Urinary bladder (tissue), 4 donors: ENCODE data around the gene PRR7. TPM values are rescaled to one million over a fixed set of nuclear protein-coding genes. Genes with fewer than 3 reads are reported as not detected.

ENCODE experiments used
- DNase-seq: peaks from one replicate; pipeline ENCODE4 v3.0.0-alpha.2; 2015; ENCODE audit errors: extremely low spot score
- H3K27ac ChIP-seq: one replicate; pipeline ENCODE4 v1.5.1; 2013; ENCODE audit warnings: low read depth, mild to moderate bottlenecking, moderate library complexity
- H3K36me3 ChIP-seq: one replicate; pipeline ENCODE4 v1.6.1; 2013; ENCODE audit warnings: mild to moderate bottlenecking, moderate library complexity; ENCODE audit not compliant: insufficient read depth
- H3K4me1 ChIP-seq: one replicate; pipeline ENCODE4 v1.6.1; 2013; ENCODE audit warnings: mild to moderate bottlenecking, moderate library complexity; ENCODE audit not compliant: insufficient read depth
- H3K4me3 ChIP-seq: one replicate; pipeline ENCODE4 v1.5.1; 2013; ENCODE audit warnings: low read depth, low read length
- WGBS: extraction: QIAGEN DNeasy Blood & Tissue Kit; methylation state at CpG from one replicate; pipeline ENCODE4 v1.1.7; 2013; 5-methylcytosine and 5-hydroxymethylcytosine counted together
- polyA plus RNA-seq: library from polyadenylated mRNA; stranded (reverse); fragments of 200-250 nt; gene quantifications from one replicate; pipeline ENCODE4 v1.2.3, GENCODE V29; 2013
- total RNA-seq: library from RNA; depleted of rRNA; stranded (reverse); fragments of >200 nt; gene quantifications from one replicate; pipeline ENCODE4 v1.2.3, GENCODE V29; 2014
- donor health status: healthy with polysubstance abuse.
- donor health status: healthy.

The PRR7 gene
- total and polyA plus RNA-seq, 2 donors: 0.58 to 2.4 TPM

DNA sequence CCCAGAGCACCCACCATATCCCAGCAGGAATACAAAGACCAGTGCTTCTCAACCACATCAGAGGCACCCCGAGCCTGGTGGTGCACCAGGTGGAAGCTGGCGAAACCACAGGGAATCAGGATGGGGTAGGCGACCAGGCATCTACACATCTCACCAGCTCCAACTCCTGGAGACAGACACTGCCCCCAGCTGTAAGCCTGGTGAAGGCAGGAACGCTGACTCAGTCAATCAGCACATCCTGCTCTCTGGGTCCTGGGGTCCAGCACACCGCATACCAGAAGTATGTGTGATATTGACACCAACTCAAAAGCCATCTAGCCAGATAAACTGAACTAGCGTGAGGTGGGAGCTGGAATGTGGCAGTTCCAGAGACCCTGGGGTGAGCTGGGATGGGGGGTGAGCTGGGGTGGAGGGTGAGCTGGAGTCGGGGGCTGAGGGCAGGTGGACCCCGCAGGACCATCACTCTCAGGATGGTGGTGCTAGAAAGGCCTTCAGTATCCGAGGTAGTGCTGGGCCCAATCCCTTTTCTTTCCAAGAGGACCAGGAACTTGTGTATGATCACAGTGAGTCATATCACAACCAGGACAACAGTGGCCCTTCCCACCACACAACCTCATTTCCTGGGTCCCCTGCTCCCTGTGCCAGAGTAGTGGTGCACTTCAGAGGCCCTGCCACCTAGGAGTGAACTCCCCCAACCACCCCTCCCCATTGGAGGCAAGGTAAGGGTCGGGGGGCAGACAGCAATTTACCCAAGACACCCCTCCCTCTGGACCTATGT lies 24.3 kb downstream of the PRR7 start:
- Histone ChIP-seq H3K4me3 (no peak overlapping the region), H3K4me1 (no peaks in the 10 kb centered on the region), H3K36me3 (no peaks in the 10 kb centered on the region), H3K27ac (no peak overlapping the region)
- DNase-seq: no peak
- WGBS: 81% methylated on average over 10 of the region's 10 CpGs

DNA sequence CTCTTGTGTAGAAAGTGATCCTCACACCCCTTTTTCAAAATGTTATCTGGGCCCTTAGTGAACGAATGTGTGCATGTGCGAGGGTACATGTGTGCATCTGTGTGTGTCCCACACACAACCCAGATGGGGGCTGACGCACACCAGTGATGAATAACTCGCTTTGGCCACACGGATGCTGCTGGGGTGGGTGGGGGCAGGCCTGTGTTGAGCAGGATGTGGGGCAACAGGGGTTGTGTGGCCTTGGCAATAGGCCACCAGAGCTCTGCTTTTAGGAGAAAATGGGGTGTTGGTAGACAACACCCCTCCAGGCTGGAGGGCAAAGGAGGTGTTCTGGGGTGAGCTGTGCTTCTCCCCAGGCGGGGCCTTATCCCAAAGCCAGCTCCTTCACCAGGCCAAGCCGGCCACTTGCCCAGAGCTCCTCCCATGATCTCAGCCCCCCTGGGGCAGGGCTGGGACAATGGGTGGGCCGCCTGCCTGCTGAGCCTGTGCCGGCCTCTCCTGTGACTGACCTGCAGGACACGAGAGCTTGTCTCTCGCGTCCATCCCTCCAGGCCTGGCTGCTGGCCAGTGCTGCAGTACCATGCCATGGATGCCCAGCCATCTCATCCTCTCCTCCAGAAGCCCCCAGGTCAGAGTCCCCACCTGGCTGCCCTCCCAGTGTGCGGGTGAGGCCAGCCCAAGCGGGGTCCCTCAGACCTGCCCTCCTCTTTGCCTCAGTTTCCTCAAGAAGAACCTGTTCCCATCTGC lies 25.2 kb downstream of the PRR7 start:
- H3K36me3 ChIP-seq: no peaks in the 10 kb centered on the region
- H3K4me3 ChIP-seq: peak overlapping the region; percentile 87
- no peaks in the 10 kb centered on the region for H3K4me1 ChIP-seq
- no peak for DNase-seq
- 40% methylated on average over 14 of the region's 14 CpGs for WGBS
- no peak overlapping the region for H3K27ac ChIP-seq

DNA sequence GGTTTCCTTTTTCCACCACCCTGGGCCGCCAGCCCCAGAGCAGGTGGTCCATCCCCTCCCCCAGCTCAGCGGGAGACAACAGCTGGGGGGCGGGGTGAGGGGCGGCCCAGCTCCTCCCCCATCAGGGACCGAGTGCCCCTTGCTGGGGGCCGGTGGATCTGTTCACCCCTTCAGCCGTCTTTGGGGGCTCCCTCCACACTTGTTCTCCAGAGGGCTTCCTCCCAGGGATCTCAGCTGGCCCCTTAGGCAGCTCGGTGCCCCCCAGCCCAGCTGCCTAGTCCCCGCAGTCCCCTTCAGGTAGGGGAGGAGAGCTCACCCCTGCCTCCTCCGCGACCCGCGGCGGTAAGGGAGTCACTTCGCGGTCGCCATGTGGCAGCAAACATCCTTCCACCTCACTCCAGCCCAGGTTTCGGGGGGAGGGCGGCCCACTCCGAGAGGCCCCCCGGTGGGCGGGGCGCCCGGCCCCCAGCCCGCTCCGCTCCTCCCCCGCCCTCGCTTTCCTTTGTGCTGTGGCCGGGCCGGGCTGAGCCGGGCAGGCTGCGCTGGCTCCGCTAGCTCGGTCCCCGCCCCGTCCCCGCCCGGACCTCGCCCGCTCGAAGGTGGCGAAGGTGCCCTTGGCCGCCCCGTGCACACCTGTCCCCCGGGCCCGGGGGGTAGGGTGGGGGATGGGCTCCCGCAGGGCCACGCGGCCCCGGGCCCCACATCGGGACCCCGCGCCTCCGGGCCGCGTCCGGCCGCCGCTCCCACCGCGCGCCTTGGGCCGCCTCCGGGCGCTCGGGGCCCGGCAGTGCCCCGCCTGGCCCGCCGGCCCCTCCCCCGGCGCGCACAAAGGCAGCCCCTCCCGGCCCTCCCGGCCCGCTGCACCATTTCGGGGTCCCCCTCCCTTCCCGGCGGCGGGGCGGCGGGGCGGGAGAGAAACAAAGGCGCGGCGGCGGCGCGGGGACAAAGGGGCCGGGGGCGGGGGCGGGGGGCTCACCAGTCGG lies 26.1 kb downstream of the PRR7 start:
- no peaks in the 10 kb centered on the region for H3K36me3 ChIP-seq
- H3K4me1 ChIP-seq: no peaks in the 10 kb centered on the region
- H3K4me3 ChIP-seq: peak overlapping the region; percentile 87
- no peak overlapping the region for H3K27ac ChIP-seq
- no peak for DNase-seq
- WGBS: 1% methylated on average over 92 of the region's 93 CpGs

DNA sequence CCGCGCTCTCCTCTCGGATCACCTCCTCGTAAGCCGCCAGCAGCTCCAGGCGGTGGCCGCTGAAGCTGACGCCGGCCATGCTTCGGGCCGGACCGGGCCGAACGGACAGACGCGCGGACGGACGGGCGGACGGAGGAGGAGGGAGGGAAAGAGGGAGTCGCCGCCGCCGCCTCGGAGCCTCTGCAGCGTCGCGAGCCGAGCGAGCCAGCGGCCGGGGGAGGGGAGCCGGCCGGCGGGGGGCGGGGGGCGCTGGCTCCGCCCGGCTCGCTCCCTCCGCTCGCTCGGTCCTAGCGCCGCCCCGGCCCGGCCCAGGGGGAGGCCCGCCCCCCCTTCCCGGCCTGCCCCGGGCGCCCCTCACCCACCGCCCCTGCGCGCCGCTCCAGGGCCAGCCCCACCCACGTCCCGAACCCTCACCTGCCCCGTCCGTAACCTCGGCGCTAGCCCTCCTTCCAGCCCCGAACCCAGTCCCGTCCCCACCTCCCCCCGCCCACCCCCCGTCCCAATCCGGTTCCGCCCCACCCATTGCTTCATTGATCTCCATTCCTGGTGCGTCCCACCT lies 26.9 kb downstream of the PRR7 start, which contains the start of gene DBN1:
Gene DBN1 (minus strand): TSS at position 192 of the 559 bp plus-strand sequence. CDS start 113 bp downstream, at position 79.
- Histone ChIP-seq H3K4me1 (no peaks in the 10 kb centered on the region), H3K4me3 (peak within 1 kb of the TSS; percentile 87), H3K27ac (no peak within 1 kb of the TSS), H3K36me3 (no peaks in the 10 kb centered on the region)
- DNase-seq: no peak
- WGBS: 2% methylated on average over 64 of the region's 69 CpGs

DNA sequence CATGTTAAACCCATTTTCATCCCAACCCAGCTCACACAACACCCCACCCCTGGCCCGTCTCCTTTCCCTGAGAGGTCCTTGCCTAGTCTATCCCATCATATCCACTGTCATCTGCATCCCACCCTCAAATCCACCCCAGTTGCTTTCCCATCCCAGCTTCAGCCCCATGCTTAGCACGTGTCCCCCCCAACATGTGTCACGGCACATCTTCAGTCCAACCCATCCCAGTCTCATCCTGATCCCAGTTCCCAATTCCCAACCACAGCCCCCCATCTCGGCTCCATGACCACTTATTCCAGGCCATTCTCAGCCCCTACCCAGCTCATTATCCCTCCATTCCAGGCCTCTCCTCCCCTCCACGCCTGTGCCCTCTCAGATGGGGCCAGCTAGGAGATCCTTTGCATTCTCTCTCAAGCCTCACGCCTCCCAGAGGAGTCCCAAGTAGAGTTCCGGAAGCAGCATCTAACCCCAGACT lies 27.4 kb downstream of the PRR7 start:
- Histone ChIP-seq H3K4me3 (no peak overlapping the region), H3K36me3 (no peaks in the 10 kb centered on the region), H3K4me1 (no peaks in the 10 kb centered on the region), H3K27ac (no peak overlapping the region)
- DNase-seq: no peak
- 30% methylated on average over 7 of the region's 7 CpGs for WGBS

DNA sequence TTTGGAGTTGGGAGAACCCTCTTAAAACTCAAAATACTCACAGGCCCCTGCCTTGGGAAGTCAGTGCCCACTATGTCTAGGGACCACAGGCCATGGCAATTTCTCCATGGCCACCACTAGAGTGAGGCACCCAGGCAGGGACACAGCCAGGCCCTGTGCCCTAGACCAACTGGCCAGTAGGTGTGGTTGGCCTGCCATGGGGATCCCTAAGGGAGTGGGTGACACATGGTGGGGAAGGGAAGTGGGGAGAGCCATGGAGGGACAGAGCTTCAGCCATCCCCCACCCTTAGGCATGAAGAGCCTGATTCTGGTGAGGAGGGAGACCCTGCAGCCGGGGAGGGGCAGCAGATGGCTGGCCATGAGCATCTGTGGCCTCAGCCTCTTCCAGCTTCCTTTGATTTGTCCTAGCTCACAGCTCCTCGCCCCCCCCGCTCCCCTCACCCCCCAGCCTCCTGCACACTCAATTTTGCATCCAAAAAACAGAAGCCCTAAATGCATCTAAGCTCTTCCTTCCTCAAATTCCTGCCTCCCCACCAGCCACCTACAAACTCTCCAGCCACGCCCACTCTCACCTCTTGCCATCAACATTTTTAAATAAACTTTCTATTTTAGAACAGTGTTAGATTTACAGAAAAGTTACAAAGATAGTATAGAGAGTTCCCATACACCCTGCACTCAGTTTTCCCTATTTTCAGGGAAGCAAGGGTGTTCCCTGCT lies 28.4 kb downstream of the PRR7 start:
- Histone ChIP-seq H3K4me3 (no peak overlapping the region), H3K36me3 (no peaks in the 10 kb centered on the region), H3K4me1 (no peaks in the 10 kb centered on the region), H3K27ac (no peak overlapping the region)
- 27% methylated on average over 4 of the region's 4 CpGs for WGBS
- DNase-seq: no peak

DNA sequence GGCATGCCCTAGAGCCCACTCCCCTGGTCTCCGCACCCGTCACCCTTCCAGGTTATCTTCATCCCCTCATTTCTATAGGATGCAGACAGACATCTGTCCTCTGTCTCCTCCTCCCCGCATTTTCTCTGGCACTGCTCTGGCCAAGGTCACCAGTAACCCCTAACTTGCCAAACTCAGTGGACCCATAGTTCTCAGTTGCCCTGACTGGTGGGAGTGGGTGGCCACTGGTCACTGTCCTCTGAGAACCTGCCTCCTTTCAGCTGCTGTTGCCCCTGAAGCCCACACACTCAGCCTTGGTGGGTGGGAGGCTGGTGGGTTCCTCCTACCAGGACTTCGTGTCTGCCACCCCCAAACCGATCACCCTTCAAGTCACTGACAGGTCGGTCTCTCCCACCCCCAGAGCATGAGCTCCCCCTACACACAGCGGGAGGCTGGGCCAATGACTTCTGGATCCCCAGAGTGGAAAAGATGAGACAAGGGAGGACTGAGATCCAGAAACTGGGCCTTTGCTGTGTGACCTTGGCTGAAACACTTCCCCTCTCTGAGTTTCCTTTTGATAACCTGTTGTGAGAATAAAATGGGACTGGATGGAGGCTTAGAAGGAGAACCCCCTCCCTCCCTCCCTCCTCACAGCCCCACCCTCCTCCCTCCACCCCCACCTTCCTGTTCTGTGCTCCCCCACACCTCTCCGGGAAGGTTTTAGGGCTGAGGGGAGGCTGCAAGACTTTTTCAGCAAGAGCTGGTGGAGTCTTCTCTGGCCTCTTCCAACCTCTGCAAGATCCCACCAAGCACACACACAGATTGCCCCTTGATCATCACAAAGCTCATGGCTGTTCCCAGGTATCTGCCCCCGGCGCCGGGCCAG lies 29.2 kb downstream of the PRR7 start:
- Histone ChIP-seq H3K4me1 (no peaks in the 10 kb centered on the region), H3K27ac (no peak overlapping the region), H3K36me3 (no peaks in the 10 kb centered on the region), H3K4me3 (no peak overlapping the region)
- 45% methylated on average over 11 of the region's 11 CpGs for WGBS
- DNase-seq: no peak

DNA sequence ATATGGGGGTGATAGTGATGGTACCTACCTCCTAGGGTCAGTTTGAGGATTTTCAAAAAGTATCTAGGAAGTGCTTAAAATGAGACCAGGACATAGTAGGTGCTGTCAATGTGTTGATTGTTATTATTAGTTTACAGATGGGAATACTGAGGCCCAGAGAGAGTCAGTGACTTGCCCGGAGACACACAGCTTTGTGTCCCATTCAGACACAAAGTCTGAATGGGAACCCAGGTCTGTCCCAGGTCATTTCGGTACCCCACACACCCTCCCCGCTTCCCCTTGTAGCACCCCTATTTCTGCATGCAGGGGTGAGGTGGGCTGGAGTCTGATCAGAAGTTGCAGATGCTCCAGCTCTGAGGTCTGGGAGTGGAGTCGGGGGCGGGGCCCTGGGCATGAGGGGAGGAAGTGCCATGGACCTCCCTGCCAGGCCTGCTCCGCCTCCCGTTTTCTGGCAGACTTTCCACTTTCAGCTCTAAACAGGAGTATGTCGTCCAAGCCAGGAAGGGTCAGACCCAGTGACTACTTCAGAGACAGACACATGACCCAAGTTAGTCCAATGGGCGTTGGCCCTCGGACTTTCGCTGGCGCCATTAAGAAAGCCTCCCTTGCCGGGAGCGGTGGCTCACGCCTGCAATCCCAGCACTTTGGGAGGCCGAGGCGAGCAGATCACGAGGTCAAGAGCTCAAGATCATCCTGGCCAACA lies 30.1 kb downstream of the PRR7 start:
- no peaks in the 10 kb centered on the region for H3K36me3 ChIP-seq
- H3K4me1 ChIP-seq: no peaks in the 10 kb centered on the region
- no peak for DNase-seq
- no peak overlapping the region for H3K27ac ChIP-seq
- no peak overlapping the region for H3K4me3 ChIP-seq
- 50% methylated on average over 18 of the region's 18 CpGs for WGBS

DNA sequence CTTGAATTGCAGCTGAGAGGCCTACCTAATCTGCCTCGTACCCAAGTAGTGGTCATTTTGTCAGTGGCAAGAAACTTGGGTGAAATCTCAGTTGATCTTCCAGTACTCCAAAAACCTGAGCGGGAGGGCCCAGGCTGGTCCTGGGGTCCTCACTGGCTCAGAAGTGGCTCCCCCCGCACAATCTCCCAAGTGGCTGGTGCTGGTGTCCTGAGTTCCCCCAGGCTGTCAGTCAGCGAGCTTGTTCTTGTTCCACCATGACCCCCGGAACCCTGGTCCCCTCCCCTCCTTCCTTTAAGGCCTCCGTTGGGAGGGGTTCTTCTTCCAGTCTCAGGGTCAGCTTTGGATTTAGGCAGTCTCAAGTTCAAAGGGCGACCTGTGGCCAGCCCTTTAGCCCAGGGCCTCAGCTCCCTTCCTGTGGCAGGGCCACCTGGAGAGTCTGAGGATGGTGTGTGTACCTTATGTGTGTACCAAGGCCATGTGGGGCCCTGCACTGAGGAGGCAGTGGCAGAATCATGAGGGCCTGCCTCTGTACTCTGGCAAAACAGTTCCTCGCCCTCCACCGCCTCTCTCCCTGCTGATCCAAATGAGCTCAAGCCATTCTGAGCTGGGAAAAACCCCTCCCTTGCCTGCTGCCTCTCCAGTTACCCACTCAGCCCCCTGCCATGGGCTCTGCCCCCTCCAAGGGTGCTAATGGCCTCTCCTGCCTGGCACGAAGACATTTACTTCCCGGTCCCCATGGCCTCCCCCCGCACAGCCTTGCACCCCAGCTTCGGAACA lies 31.3 kb downstream of the PRR7 start:
- H3K4me1 ChIP-seq: no peaks in the 10 kb centered on the region
- WGBS: 87% methylated on average over 13 of the region's 13 CpGs

DNA sequence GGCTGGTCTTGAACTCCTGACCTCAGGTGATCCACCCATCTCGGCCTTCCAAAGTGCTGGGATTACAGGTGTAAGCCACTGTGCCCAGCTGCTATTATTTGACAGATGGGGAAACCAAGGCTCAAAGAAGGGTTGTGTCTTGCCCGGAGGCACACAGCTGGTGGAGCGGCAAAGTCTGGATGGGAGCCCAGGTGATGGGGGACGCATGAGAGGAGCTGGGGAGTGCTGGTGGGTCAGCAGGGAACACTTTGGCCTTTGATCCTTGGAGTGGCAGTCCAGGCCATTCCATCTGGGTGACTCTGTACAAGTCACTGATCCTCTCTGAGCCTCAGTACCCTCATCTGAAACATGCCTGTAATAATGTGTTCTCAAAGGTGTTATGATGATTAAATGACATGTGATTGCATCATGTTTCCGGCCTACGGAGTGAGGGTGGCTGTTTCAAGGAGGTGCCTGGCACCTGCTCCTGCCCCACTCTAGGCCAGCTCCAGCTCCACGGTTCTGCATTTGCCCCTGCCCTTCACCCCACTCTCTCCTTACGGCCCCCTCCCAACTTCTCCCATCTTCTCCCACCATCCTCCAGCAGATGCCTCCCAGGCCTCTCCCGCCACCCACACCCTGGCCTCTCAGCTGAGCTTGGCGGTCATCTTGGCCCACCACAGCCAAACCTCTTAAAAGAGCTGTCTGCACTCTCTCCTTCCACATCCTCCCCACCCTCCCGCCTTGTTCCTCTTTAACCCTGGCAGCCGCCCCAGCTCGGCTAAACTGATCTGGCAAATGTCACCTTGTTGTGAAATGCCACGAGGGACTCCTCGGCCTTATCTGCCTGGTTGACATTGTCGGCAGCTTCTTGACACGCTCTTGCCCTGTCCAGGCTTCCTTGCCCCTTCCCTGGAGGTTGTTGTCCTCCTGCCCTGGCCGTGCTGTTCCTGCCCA lies 32.4 kb downstream of the PRR7 start:
- H3K4me1 ChIP-seq: no peaks in the 10 kb centered on the region
- WGBS: 22% methylated on average over 18 of the region's 18 CpGs
- peak overlapping the region; percentile 55 for H3K27ac ChIP-seq
- no peaks in the 10 kb centered on the region for H3K36me3 ChIP-seq
- no peak for DNase-seq
- H3K4me3 ChIP-seq: no peak overlapping the region

More for the DNA sequence above, 31.3 kb downstream of the PRR7 start:
- no peak overlapping the region for H3K4me3 ChIP-seq
- no peak for DNase-seq
- no peaks in the 10 kb centered on the region for H3K36me3 ChIP-seq
- no peak overlapping the region for H3K27ac ChIP-seq
